MG63 (cell line): ENCODE measurements around the gene SLC7A7. TPM values are rescaled to one million over a fixed set of nuclear protein-coding genes. Genes with fewer than 3 reads are reported as not detected.
"Not testable (repeated sequence)": the region's sequence is repeated elsewhere in the genome, so short reads cannot be mapped to it uniquely, and the experiment has no call there.

Experiments used
- DNase-seq: peaks from one replicate; pipeline ENCODE4 v3.0.0-alpha.2; 2020
- H3K27me3 ChIP-seq: fragments of 250-450 bp; sonication (Bioruptor Pico); 2 replicates; pipeline ENCODE4 v1.5.1; 2020; ENCODE audit warnings: mild to moderate bottlenecking, moderate library complexity
- H3K36me3 ChIP-seq: fragments of 250-450 bp; sonication (Bioruptor Pico); 2 replicates; pipeline ENCODE4 v1.5.1; 2020; ENCODE audit warnings: mild to moderate bottlenecking, moderate library complexity
- H3K4me3 ChIP-seq: fragments of 250-450 bp; sonication (Bioruptor Pico); 2 replicates; pipeline ENCODE4 v1.5.1; 2020; ENCODE audit warnings: mild to moderate bottlenecking, moderate library complexity
- H3K9me3 ChIP-seq: fragments of 250-450 bp; sonication (Bioruptor Pico); 2 replicates; pipeline ENCODE4 v1.5.1; 2020; ENCODE audit warnings: mild to moderate bottlenecking, moderate library complexity
- total RNA-seq: library from RNA; depleted of rRNA; stranded (reverse); fragments of >200 nt; shearing (Covaris generic); gene quantifications from 2 replicates; pipeline ENCODE4 v1.2.3, GENCODE V29; 2014; ENCODE audit warnings: low replicate concordance; rRNA removed

SLC7A7 gene
- 4.0 TPM in 1 of 2 replicates, not detected in the other for total RNA-seq

DNA sequence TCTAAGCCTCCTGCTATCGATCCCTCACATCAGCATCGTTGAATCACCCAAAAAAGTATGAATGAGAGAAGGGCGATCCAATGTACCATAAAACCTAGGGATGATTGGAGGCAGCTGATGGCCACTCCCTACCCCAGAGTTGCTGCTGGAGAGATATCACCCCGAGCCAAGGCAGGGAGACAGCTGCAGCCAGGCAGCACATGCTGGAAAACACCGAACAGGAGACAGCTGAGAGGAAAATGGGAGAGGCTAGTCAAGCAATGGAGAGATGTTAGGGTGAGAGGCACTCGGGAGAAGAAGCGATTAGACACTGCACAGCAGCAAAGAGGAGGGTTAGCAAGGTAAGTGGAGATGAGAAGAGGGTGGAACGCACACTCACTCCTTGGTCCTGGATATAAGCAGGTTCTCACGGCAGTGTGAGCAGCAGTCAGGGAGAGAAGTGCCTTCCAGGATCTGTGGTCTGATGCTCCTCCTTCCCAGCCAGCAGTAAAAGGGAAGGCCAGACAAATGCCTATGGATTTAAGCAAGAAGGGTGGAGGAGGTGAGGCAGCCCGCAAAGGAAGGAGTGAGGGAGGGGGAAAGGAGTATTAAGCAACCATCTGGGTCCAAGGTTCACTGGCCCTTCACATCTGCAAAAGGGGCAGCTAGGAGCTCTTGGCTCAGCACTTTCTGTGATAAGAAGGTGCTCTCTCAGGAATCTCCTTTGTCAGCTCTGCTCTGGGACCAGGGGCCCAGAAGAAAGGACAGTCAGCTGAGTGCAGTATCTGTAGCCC lies at the start of gene SLC7A7:
TSS of gene SLC7A7 (minus strand) at position 495 of the 773 bp plus-strand sequence. CDS start 2,037 bp downstream, outside the sequence.
- Histone ChIP-seq H3K27me3 (no peaks in the 10 kb centered on the region), H3K4me3 (no peak within 1 kb of the TSS), H3K36me3 (no peaks in the 10 kb centered on the region), H3K9me3 (no peaks in the 10 kb centered on the region)
- DNase-seq: no peak

GRCh38 chr14:22864979-22865378 lies 49.7 kb upstream of the SLC7A7 start:
- H3K4me3 ChIP-seq: no peak overlapping the region
- DNase-seq: no peak
- no peaks in the 10 kb centered on the region for H3K27me3 ChIP-seq
- H3K36me3 ChIP-seq: no peaks in the 10 kb centered on the region
- H3K9me3 ChIP-seq: no peaks in the 10 kb centered on the region

GRCh38 chr14:22861651-22862050 lies 46.4 kb upstream of the SLC7A7 start:
- H3K36me3 ChIP-seq: no peaks in the 10 kb centered on the region
- H3K4me3 ChIP-seq: no peak overlapping the region
- H3K9me3 ChIP-seq: no peaks in the 10 kb centered on the region
- no peaks in the 10 kb centered on the region for H3K27me3 ChIP-seq
- no peak for DNase-seq

- H3K36me3 ChIP-seq, H3K9me3 ChIP-seq, H3K27me3 ChIP-seq, DNase-seq, H3K4me3 ChIP-seq: not testable (repeated sequence)
Observed at GRCh38 chr14:22860377-22860776, 45.1 kb upstream of the SLC7A7 start.

DNA sequence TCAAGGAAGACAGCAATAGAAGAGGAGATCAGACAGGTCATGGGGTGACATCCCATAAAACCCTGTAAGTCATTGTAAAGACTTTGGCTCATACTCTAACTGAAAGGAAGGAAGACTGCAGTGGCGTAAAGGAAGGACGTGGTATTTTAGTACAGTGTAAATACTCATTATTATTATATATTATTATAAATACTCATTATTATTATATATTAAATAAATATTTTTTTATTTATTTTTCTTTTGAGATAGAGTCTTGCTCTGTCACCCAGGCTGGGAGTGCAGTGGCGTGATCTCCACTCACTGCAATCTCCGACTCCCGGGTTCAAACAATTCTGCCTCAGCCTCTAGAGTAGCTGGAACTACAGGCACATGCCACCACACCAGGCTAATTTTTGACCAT lies 41.2 kb upstream of the SLC7A7 start:
- Histone ChIP-seq H3K27me3 (no peaks in the 10 kb centered on the region), H3K4me3 (no peak overlapping the region), H3K36me3 (no peaks in the 10 kb centered on the region), H3K9me3 (no peaks in the 10 kb centered on the region)
- DNase-seq: no peak

- H3K27me3 ChIP-seq: no peaks in the 10 kb centered on the region
Observed at GRCh38 chr14:22854963-22855724, 39.9 kb upstream of the SLC7A7 start.

DNA sequence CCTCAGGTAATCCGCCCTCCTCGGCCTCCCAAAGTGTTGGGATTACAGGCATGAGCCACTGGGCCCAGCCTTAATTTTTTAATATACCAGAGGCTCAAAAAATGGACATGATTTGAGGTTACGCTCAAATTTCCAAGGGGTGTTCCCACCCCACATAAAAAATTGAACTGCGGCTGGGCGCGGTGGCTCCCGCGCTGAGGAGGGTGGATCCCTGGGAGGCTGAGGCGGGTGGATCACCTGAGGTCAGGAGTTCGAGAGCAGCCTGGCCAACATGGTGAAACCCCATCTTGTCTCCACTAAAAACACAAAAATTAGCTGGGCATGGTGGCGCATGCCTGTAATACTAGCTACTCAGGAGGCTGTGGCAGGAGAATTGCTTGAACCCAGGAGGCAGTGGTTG lies 39.1 kb upstream of the SLC7A7 start:
- H3K4me3 ChIP-seq, DNase-seq, H3K27me3 ChIP-seq, H3K9me3 ChIP-seq, H3K36me3 ChIP-seq: not testable (repeated sequence)

More at GRCh38 chr14:22854963-22855724, 39.9 kb upstream of the SLC7A7 start:
- Histone ChIP-seq H3K4me3 (no peak overlapping the region), H3K9me3 (no peaks in the 10 kb centered on the region), H3K36me3 (no peaks in the 10 kb centered on the region)
- no peak for DNase-seq

DNA sequence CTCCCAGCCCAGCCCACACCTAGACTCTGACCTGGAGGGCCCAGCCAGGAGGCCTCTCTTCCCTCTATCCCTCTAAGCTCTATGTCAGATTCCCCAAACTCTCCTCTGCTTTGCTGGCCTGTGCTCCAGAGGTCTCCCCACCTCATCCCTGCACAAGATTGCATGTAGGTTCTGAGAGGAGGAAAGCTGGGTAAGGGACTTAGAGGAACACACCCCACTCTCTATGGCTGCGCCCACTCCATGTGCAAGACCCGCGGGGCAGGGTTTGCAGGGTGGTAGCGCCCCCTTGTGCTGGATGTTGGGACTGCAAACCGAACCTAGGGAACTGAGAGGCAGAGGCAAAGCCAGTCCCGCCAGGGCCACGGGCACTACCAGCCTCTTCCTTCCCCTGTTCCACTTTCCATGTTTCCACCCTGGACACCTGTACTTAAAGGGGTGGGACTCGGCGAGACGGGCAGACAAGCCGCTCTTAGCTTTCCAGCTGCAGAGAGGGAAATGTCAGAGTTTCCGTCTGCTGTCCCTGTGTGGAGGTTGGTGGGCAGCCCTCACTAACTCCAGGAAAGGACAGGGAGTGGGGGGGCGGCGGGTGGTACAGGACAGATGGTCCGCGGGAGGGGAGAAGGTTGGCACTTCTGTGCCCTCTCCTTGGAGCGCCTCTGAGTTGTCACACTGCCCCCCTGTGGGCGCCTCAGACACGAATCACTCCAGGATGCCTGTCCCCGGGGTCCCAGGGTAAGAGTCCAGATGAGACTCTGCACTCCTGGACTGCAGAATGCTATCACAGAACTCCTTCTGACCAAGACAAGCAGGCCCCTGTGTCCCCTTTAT lies 37.9 kb upstream of the SLC7A7 start:
- no peaks in the 10 kb centered on the region for H3K36me3 ChIP-seq
- peak overlapping the region; percentile 28; the same call in 1 of the 2 replicates for H3K4me3 ChIP-seq
- H3K27me3 ChIP-seq: no peaks in the 10 kb centered on the region
- no peaks in the 10 kb centered on the region for H3K9me3 ChIP-seq
- peak; percentile 75 for DNase-seq

DNA sequence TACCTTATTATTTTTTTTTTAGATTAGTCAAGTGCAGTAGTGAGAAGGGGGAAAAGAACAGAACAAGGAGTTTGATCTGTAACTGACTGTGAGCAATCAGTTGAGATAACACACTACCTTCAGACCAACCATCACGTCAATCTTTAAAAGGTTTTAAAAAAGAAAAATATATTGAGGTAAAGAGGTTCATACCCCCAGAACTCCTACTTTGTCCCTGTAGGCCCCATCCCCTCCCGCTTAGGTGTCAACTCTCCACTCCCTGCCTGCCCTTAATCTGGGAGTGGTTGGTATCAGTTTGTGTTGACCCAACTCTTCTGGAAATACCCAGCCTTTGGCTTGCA lies 37.3 kb upstream of the SLC7A7 start:
- no peak for DNase-seq
- Histone ChIP-seq H3K9me3 (no peaks in the 10 kb centered on the region), H3K4me3 (no peak overlapping the region), H3K27me3 (no peaks in the 10 kb centered on the region), H3K36me3 (no peaks in the 10 kb centered on the region)

DNA sequence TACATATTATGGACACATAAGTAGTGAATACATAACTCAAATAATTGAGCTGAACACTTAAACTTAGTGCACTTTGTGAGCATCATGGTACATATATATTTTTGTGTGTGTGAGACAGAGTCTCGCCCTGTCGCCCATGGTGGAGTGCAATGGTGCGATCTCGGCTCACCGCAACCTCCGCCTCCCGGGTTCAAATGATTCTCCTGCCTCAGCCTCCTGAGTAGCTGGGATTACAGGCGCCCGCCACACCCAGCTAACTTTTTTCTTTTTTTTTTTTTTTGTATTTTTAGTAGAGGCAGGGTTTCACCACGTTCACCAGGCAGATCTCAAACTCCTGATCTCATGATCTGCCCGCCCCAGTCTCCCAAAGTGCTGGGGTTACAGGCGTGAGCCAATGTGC lies 36.9 kb upstream of the SLC7A7 start:
- not testable (repeated sequence) for H3K4me3 ChIP-seq, H3K36me3 ChIP-seq, H3K27me3 ChIP-seq, H3K9me3 ChIP-seq, DNase-seq

DNA sequence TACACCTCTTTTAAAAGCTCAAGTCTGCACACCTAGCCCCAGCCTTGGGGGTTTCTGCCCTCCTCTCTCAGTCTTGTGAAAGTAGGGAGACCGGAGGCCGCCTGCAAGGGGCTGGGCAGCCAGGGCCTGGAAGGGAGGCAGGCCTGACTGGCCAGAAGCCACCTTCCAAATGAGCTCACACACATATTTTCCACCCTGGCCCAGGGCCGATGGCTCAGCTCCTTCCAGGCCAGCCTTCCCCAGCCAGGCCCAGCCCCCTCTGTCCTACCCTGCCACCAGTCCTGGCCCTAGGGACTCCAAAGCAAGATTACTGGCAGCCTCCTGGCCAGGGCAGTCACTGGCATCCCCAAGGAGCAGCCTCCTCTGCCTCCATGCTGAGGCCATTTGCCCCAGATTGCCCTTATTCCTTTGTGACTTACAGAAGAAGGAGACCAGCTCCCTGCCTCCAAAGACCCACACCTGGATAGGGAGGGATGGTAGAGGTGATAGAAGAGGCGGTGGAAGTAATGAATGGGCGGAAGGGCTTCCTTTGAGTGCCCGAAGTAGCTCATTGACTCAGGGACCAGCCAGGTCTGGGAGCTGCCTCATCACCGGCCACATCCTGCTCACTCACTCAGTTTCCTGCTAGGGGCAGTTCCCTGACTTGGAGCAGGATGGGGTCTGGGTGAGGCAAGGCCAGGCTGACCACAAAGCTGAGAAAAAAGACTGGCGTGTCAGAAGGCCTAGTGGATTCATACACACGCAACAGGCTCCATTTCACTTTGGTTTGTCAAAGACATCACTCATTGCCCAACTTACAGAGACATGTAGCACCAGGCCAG lies 35.9 kb upstream of the SLC7A7 start:
- Histone ChIP-seq H3K9me3 (no peaks in the 10 kb centered on the region), H3K27me3 (no peaks in the 10 kb centered on the region), H3K36me3 (peaks cover 5% of the 10 kb centered on the region), H3K4me3 (no peak overlapping the region)
- peak; percentile 94 for DNase-seq

DNA sequence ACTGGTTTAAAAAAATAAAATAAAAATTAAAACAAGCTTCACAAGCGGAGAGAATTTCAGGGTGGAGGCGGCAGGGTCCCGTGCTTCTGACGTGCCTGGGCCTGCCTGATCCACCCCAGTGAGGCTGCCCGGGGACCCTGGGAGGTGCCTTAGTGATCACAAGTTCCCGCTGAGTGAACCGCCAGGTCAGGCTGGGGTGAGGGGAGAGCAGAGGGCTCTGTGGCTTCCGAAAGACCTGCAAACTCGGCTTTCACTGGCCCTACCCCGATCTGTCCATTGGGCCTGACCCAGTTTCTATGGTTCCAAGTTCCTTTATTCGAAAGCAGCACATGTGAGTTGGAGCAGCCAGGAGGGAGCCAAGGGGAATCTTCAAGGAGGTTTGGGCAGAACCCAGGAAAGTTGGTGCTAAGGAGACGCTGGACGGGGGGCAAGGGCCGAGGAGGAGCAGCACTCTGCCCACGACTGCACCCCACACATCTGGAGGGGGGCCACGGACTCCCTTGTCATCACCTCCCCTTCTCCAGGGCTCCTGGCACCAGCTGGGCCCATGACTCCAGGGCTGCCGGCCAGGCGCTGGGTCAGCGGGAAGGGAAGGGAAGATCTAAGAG lies 34.1 kb upstream of the SLC7A7 start:
- H3K4me3 ChIP-seq: no peak overlapping the region
- peak; percentile 86 for DNase-seq
- no peaks in the 10 kb centered on the region for H3K27me3 ChIP-seq
- H3K9me3 ChIP-seq: no peaks in the 10 kb centered on the region
- peaks cover 9% of the 10 kb centered on the region for H3K36me3 ChIP-seq

DNA sequence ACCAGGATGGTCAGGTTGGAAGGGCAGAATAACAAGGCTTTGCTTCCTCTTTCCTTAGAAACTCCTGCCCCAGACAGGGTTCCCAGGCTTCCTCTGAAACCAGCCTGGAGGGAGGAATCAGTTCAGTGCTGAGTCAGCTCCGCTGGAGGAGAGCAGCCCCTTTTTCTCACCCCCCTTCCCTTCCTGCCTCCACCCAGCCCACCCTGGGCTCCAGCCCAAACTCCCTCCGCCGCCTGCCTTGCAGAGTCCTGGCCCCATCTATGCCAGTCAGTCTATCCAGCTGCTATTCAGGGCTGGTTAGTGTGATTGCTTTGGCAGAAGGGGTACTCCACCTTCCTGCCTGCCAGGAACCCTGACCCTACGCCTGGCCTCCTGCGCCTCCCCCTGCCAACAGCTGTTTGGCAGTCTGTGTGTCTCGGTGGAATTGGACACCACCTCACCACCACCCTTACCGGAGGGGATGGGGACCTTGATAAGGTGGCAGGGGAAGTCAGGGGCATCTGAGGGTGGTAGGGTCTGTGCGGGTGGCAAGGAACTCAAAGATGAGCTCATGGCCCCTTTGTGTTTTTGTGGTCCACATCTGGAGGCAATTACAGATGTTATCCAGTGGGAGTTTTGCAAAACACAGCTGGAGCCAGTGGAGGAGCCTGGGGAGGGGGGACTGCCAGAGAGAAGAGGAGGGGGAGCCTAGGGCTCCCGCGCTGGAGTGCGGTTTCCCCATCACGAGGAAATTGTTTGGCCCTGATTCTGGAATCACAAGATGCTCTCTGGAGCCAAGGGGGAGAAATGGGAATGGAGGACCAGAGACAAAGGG lies 33.3 kb upstream of the SLC7A7 start:
- DNase-seq: peak; percentile 96
- Histone ChIP-seq H3K9me3 (no peaks in the 10 kb centered on the region), H3K4me3 (no peak overlapping the region), H3K36me3 (peaks cover 12% of the 10 kb centered on the region), H3K27me3 (no peaks in the 10 kb centered on the region)

DNA sequence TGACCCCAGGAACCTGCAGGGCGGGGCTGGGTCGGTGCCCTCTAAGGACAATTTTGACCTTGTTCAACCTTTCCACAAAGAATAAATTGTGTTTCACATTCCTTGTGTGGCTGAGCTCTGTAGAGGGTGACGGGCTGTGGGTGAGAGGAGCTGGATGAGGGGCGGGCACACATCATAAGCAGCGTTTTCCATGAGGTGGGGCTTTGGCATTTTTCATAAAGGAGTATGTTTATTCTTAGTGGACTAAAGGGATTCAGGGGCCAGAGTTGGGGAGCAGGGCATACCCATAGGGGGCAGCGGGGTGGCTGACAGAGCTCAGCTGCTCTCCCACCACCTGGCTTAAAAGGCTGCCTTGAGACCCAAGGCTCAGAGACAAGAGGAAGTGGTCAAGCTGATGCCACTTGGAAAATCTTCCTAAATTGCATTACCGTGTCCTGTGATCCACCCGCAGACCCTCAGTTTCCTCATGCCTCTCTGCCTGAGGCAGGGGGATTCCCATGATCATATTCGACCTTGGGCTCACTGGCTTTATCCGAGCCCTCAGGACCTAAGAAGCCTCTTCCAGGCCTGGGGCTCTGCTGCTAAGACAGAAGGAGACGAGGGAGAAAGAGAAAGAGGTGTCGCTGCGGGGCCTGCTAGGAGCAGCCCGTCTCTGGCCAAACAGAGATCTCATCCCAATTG lies 32.6 kb upstream of the SLC7A7 start:
- no peaks in the 10 kb centered on the region for H3K27me3 ChIP-seq
- peaks cover 13% of the 10 kb centered on the region for H3K36me3 ChIP-seq
- peak; percentile 20 for DNase-seq
- no peak overlapping the region for H3K4me3 ChIP-seq
- no peaks in the 10 kb centered on the region for H3K9me3 ChIP-seq

- H3K9me3 ChIP-seq: no peaks in the 10 kb centered on the region
- no peak overlapping the region for H3K4me3 ChIP-seq
- H3K27me3 ChIP-seq: no peaks in the 10 kb centered on the region
- no peak for DNase-seq
- H3K36me3 ChIP-seq: peaks cover 23% of the 10 kb centered on the region
Observed at GRCh38 chr14:22846811-22847307, 31.6 kb upstream of the SLC7A7 start.
